IMR-90 (cell line): Measurements from ENCODE around the gene STUB1. TPM values are rescaled to one million over a fixed set of nuclear protein-coding genes. Genes with fewer than 3 reads are reported as not detected.
A peak's percentile ranks its signal among the peaks of the same experiment; 100 is the strongest.

ENCODE experiments used
- ATAC-seq: fragments of 200-7000 bp; cut with Tn5 transposase; 2 replicates; pipeline ENCODE4 v1.9.1; 2020; ENCODE audit warnings: low read depth, mild to moderate bottlenecking, moderate library complexity
- BruUV-seq: library from RNA; stranded (reverse); fragments of 400-500 nt; replicated peaks from 2 replicates; lab custom pipeline; 2021; lab: Mats Ljungman, UMichigan
- CTCF ChIA-PET: fragments of 300-600 bp; formaldehyde crosslinking; extraction: SDS; loops from one replicate; lab custom pipeline; 2021; ENCODE audit warnings: antibody characterized with exemption; lab: Yijun Ruan, JAX
- POLR2A ChIA-PET: fragments of 300-600 bp; sonication (Branson Sonifier 250); formaldehyde crosslinking; loops from one replicate; lab custom pipeline; 2022; ENCODE audit warnings: antibody characterized with exemption; ENCODE audit not compliant: unreplicated experiment; lab: Charles Lee
- DNase-seq: peaks from one replicate; pipeline ENCODE4 v3.0.0; 2013
- H2AFZ ChIP-seq: replicated peaks from 2 replicates; pipeline ENCODE3; 2013; ENCODE audit warnings: low read length, mild to moderate bottlenecking; ENCODE audit not compliant: poor library complexity
- H2AK5ac ChIP-seq: 2 replicates; pipeline ENCODE4 v1.6.1; 2013; ENCODE audit warnings: low read depth, low read length, inconsistent platforms
- H2AK9ac ChIP-seq: replicated peaks from 2 replicates; pipeline ENCODE3; 2013; ENCODE audit warnings: mild to moderate bottlenecking, low read depth, low read length, moderate library complexity; ENCODE audit not compliant: poor library complexity
- H2BK120ac ChIP-seq: 2 replicates; pipeline ENCODE4 v1.6.1; 2013; ENCODE audit warnings: low read depth, low read length, inconsistent platforms
- H2BK15ac ChIP-seq: 3 replicates; pipeline ENCODE4 v1.6.1; 2013; ENCODE audit warnings: low read depth, low read length, inconsistent platforms
- H2BK20ac ChIP-seq: 2 replicates; pipeline ENCODE4 v1.6.1; 2013; ENCODE audit warnings: low read depth, mild to moderate bottlenecking, inconsistent platforms, low read length, moderate library complexity
- H2BK5ac ChIP-seq: 2 replicates; pipeline ENCODE4 v1.6.1; 2013; ENCODE audit warnings: mild to moderate bottlenecking, low read depth, low read length, inconsistent platforms; ENCODE audit not compliant: poor library complexity, severe bottlenecking
- H3K14ac ChIP-seq: replicated peaks from 2 replicates; pipeline ENCODE4 v1.6.1; 2013; ENCODE audit warnings: low read depth, low read length, inconsistent platforms
- H3K18ac ChIP-seq: 2 replicates; pipeline ENCODE4 v1.6.1; 2013; ENCODE audit warnings: low read depth, low read length, control low read depth
- H3K23ac ChIP-seq: 2 replicates; pipeline ENCODE4 v1.6.1; 2013; ENCODE audit warnings: low read depth, low read length, inconsistent platforms
- H3K27ac ChIP-seq: 2 replicates; pipeline ENCODE4 v1.5.1; 2013; ENCODE audit warnings: mild to moderate bottlenecking, control low read depth, low read length; ENCODE audit not compliant: insufficient read depth
- H3K27me3 ChIP-seq: 2 replicates; pipeline ENCODE4 v1.6.1; 2013; ENCODE audit warnings: low read length; ENCODE audit not compliant: control insufficient read depth, insufficient read depth
- H3K36me3 ChIP-seq: 2 replicates; pipeline ENCODE4 v1.6.1; 2013; ENCODE audit warnings: low read length, mixed read lengths; ENCODE audit not compliant: control insufficient read depth, insufficient read depth
- H3K4ac ChIP-seq: 2 replicates; pipeline ENCODE4 v1.6.1; 2013; ENCODE audit warnings: low read depth, low read length, inconsistent platforms
- H3K4me1 ChIP-seq: 2 replicates; pipeline ENCODE4 v1.6.1; 2013; ENCODE audit warnings: low read length, mixed read lengths; ENCODE audit not compliant: control insufficient read depth, insufficient read depth
- H3K4me2 ChIP-seq: 2 replicates; pipeline ENCODE4 v1.6.1; 2013; ENCODE audit warnings: low read depth, mild to moderate bottlenecking, control low read depth, low read length, moderate library complexity
- H3K4me3 ChIP-seq: 2 replicates; pipeline ENCODE4 v1.5.1; 2013; ENCODE audit warnings: low read depth, mild to moderate bottlenecking, control low read depth, low read length, moderate library complexity; ENCODE audit not compliant: insufficient read depth
- H3K56ac ChIP-seq: 2 replicates; pipeline ENCODE4 v1.6.1; 2013; ENCODE audit warnings: low read length, inconsistent platforms; ENCODE audit not compliant: insufficient read depth; ENCODE audit errors: extremely low read depth
- H3K79me1 ChIP-seq, 2 experiments: 2 replicates each; pipeline ENCODE4 v1.6.1; 2013; ENCODE audit warnings: low read length in 2 of 2, inconsistent platforms in 1 of 2, low read depth in 1 of 2
- H3K9ac ChIP-seq: 2 replicates; pipeline ENCODE4 v1.6.1; 2013; ENCODE audit warnings: low read depth, low read length, control low read depth
- H3K9me1 ChIP-seq: 2 replicates; pipeline ENCODE4 v1.6.1; 2013; ENCODE audit warnings: low read length, inconsistent platforms; ENCODE audit not compliant: insufficient read depth
- H3K9me3 ChIP-seq: 2 replicates; pipeline ENCODE4 v1.6.1; 2013; ENCODE audit warnings: low read length; ENCODE audit not compliant: control insufficient read depth, insufficient read depth
- H4K20me1 ChIP-seq: 2 replicates; pipeline ENCODE4 v1.6.1; 2013; ENCODE audit warnings: low read length, inconsistent platforms; ENCODE audit not compliant: insufficient read depth
- H4K5ac ChIP-seq: 2 replicates; pipeline ENCODE4 v1.6.1; 2013; ENCODE audit warnings: mild to moderate bottlenecking, low read depth, low read length, control low read depth
- H4K8ac ChIP-seq, 2 experiments: 2 replicates each; pipeline ENCODE4 v1.6.1; 2013; ENCODE audit warnings: low read depth in 2 of 2, low read length in 2 of 2, control low read depth in 1 of 2, inconsistent platforms in 1 of 2
- H4K91ac ChIP-seq: 2 replicates; pipeline ENCODE4 v1.6.1; 2013; ENCODE audit warnings: low read depth, low read length, inconsistent platforms; ENCODE audit not compliant: insufficient read depth
- MAZ ChIP-seq: IDR thresholded peaks from 2 replicates; pipeline ENCODE4 v1.6.1; 2012; ENCODE audit warnings: low read depth, mild to moderate bottlenecking, low read length, improper control_type of control experiment, moderate library complexity, borderline replicate concordance
- WGBS, 2 experiments: methylation state at CpG; one replicate each; pipeline versions ENCODE4 v1.1.5 to v1.1.7; 2013; ENCODE audit warnings: missing lambda C conversion rate in 2 of 2; ENCODE audit not compliant: insufficient read length in 1 of 2; ENCODE audit errors: extremely low coverage in 2 of 2; 5-methylcytosine and 5-hydroxymethylcytosine counted together
- dilution Hi-C: fragments of 300-500 bp; cut with HindIII; formaldehyde crosslinking; loops from one replicate; pipeline ENCODE4 v1.14.3; 2018; ENCODE audit warnings: low sequenced_read_pairs; ENCODE audit not compliant: unreplicated experiment
- in situ Hi-C: fragments of 300-500 bp; cut with MboI; formaldehyde crosslinking; loops from 3 replicates; pipeline ENCODE4 v1.14.3; 2019; ENCODE audit warnings: low sequenced_read_pairs, inconsistent platforms, mixed read lengths
- intact Hi-C: fragments of 100-400 bp; cut with micrococcal nuclease; formaldehyde crosslinking; loops from 2 replicates; pipeline ENCODE4 v1.10.0; 2022
- polyA plus RNA-seq, 3 experiments: library from polyadenylated mRNA; depleted of rRNA; stranded (reverse); fragments of >200 nt; gene quantifications; 2 replicates each; pipeline ENCODE4 v1.2.3, GENCODE V29; 2012; ENCODE audit warnings: low replicate concordance in 1 of 3
- total RNA-seq: library from RNA; depleted of rRNA; stranded (reverse); fragments of >200 nt; gene quantifications from 2 replicates; pipeline ENCODE4 v1.2.3, GENCODE V29; 2012
- TF ChIP-seq, protein P1 (sequence below): fragments of 150-350 bp; IDR thresholded peaks from 2 replicates; pipeline ENCODE4 v1.6.1; 2017; ENCODE audit warnings: mild to moderate bottlenecking, antibody characterized with exemption, low read length, low read depth

STUB1 gene
- total and polyA plus RNA-seq, 2 of the 4 experiments (the other 2 are of a cell fraction) = 183 to 186 TPM

DNA sequence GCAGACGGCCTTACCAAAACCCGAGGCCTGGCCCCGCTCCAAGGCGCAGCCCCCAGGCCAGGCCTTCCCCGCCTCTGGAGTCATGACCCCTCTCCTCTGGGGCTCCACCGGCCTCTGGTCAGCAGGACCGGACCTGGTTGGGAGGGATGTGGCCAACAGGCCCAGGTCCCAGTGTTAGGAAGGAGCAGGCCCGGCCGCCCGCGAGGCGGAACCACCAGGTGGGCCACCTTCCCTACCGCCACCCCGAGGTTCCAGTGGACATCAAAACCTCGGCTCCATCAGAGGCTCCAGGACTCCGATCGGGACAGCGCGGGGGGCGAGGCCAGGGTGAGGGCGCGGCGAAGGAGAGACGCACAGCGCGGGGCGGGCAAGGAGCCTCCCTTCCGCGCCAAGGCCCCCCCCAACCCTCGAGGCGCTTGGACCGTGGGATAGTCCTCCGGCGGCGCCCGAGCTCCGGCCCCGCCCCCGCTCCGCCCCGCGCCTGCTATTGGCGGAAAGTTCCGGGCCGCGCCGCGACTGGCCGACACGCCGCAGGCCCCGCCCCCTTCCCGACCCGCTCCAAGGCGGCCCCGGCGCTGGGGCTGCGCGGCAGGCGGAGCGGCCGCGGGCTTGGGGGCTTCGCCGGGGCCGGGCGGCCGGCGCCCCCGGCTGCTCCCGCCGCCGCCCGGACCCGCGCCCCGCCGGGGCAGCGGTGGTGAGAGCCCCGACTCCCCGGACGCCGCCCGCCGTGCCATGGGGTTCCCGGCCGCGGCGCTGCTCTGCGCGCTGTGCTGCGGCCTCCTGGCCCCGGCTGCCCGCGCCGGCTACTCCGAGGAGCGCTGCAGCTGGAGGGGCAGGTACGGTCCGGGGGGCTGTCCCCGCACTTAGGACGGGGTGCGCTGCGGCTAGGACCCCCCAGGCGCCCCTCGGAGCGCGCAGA is 34.6 kb downstream of the STUB1 start, which contains the start of gene METRN:
Gene METRN, plus strand, starts transcription at position 561 of the 919 bp plus-strand sequence. Its CDS starts 172 bp downstream, at position 733.
- no peak within 1 kb of the TSS; the same call in 1 of the 2 replicates for H3K27ac ChIP-seq
- H3K4ac ChIP-seq = 0 out of 2 replicates have a peak within 1 kb of the TSS, but pooled peaks have one; percentile 52
- H3K23ac ChIP-seq = peak within 1 kb of the TSS; percentile 31; the same call in 1 of the 2 replicates
- DNase-seq (peak; percentile 78), ATAC-seq (peak; percentile 83)
- H2AK9ac ChIP-seq = peak within 1 kb of the TSS; percentile 85
- WGBS, 2 experiments = 7% methylated on average over 46 of the region's 108 CpGs; no CpG with 5 or more reads in 1 of the 2 experiments
- H3K4me1 ChIP-seq = peaks cover 14% of the 10 kb centered on the region
- intact Hi-C loops = loop anchor here (5.0 kb wide), 1 partner anchor 267 kb away; the partner anchor contains the start of gene SOX8
- H3K79me1 ChIP-seq = peaks cover 13 to 23% of the 10 kb centered on the region in 2 experiments
- dilution Hi-C loops = no loop called here
- POLR2A ChIA-PET = no interaction called here
- H3K9me3 ChIP-seq = no peaks in the 10 kb centered on the region
- H3K14ac ChIP-seq = no peak within 1 kb of the TSS
- CTCF ChIA-PET = interaction anchor here (1.6 kb wide), 1 partner anchor 388 kb away, joined by 3 read pairs; no protein-coding TSS in a partner anchor
- no peak within 1 kb of the TSS for H2BK15ac ChIP-seq
- no peak within 1 kb of the TSS for H2BK120ac ChIP-seq
- H3K9ac ChIP-seq = peak within 1 kb of the TSS; percentile 51; the same call in 1 of the 2 replicates
- BruUV-seq = no TSS peak
- no peaks in the 10 kb centered on the region for H3K27me3 ChIP-seq
- in situ Hi-C loops = loop anchor here (5.0 to 25.0 kb wide), 2 partner anchors 72 to 347 kb away; partner anchors contain the start of genes CHTF18, RPUSD1 and SSTR5
- TF ChIP-seq, protein P1, sequence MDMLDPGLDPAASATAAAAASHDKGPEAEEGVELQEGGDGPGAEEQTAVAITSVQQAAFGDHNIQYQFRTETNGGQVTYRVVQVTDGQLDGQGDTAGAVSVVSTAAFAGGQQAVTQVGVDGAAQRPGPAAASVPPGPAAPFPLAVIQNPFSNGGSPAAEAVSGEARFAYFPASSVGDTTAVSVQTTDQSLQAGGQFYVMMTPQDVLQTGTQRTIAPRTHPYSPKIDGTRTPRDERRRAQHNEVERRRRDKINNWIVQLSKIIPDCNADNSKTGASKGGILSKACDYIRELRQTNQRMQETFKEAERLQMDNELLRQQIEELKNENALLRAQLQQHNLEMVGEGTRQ = no peak
- peak; percentile 52; the same call in 1 of the 2 replicates for TF ChIP-seq MAZ
- H4K8ac ChIP-seq = peak within 1 kb of the TSS in 1 of 2 experiments; percentile 77; a peak in 1 of 4 replicates
- H4K91ac ChIP-seq = no peak within 1 kb of the TSS
- H3K4me3 ChIP-seq = peak within 1 kb of the TSS; percentile 70
- H2AFZ ChIP-seq = peak within 1 kb of the TSS; percentile 86
- H4K20me1 ChIP-seq = peaks cover 7% of the 10 kb centered on the region
- peak within 1 kb of the TSS; percentile 90 for H3K4me2 ChIP-seq
- no peak within 1 kb of the TSS for H4K5ac ChIP-seq
- peak within 1 kb of the TSS; percentile 42; the same call in 1 of the 2 replicates for H2AK5ac ChIP-seq
- no peaks in the 10 kb centered on the region for H3K9me1 ChIP-seq
- no peak within 1 kb of the TSS for H3K56ac ChIP-seq
- H3K18ac ChIP-seq = no peak within 1 kb of the TSS
- no peak within 1 kb of the TSS for H2BK5ac ChIP-seq
- H2BK20ac ChIP-seq = 0 out of 2 replicates have a peak within 1 kb of the TSS, but pooled peaks have one; percentile 10
- no peaks in the 10 kb centered on the region for H3K36me3 ChIP-seq
